UCSD-AML1 (cell line): Measurements from ENCODE around the gene LRP1B.
"Not testable (repeated sequence)": the region's sequence is repeated elsewhere in the genome, so short reads cannot be mapped to it uniquely, and the experiment has no call there.

ENCODE experiments used
- DNase-seq: peaks from one replicate; lab custom pipeline; 2025; ENCODE audit not compliant: unreplicated experiment; lab: John Stamatoyannopoulos, UW

Gene LRP1B

GRCh38 chr2:140506606-140507005 lies 1624.2 kb downstream of the LRP1B start:
- DNase-seq, result no peak

GRCh38 chr2:140504601-140505000 lies 1626.2 kb downstream of the LRP1B start:
- no peak for DNase-seq

- no peak for DNase-seq
Observed at GRCh38 chr2:140502951-140503630, 1627.7 kb downstream of the LRP1B start.

GRCh38 chr2:140498360-140498759 lies 1632.5 kb downstream of the LRP1B start:
- no peak for DNase-seq

- no peak for DNase-seq
Observed at GRCh38 chr2:140496714-140497113, 1634.1 kb downstream of the LRP1B start.

- no peak for DNase-seq
Observed at GRCh38 chr2:140491876-140492275, 1638.9 kb downstream of the LRP1B start.

GRCh38 chr2:140489193-140489592 lies 1641.6 kb downstream of the LRP1B start:
- DNase-seq, result no peak

- no peak for DNase-seq
Observed at GRCh38 chr2:140481136-140481535, 1649.7 kb downstream of the LRP1B start.

- no peak for DNase-seq
Observed at GRCh38 chr2:140473851-140474250, 1657.0 kb downstream of the LRP1B start.

- DNase-seq, result no peak
Observed at GRCh38 chr2:140472676-140473075, 1658.1 kb downstream of the LRP1B start.

GRCh38 chr2:140465301-140465700 lies 1665.5 kb downstream of the LRP1B start:
- DNase-seq, result no peak

- DNase-seq, result no peak
Observed at GRCh38 chr2:140462990-140463389, 1667.8 kb downstream of the LRP1B start.

GRCh38 chr2:140457483-140457882 lies 1673.3 kb downstream of the LRP1B start:
- DNase-seq, result no peak

GRCh38 chr2:140455315-140455714 lies 1675.5 kb downstream of the LRP1B start:
- no peak for DNase-seq

GRCh38 chr2:140454717-140455116 lies 1676.1 kb downstream of the LRP1B start:
- DNase-seq, result no peak

- no peak for DNase-seq
Observed at GRCh38 chr2:140451324-140451723, 1679.5 kb downstream of the LRP1B start.

GRCh38 chr2:140442319-140442718 lies 1688.5 kb downstream of the LRP1B start:
- DNase-seq, result no peak

GRCh38 chr2:140440815-140441214 lies 1690.0 kb downstream of the LRP1B start:
- DNase-seq, result no peak

- DNase-seq, result no peak
Observed at GRCh38 chr2:140436936-140437335, 1693.9 kb downstream of the LRP1B start.

- not testable (repeated sequence) for DNase-seq
Observed at GRCh38 chr2:140427033-140427432, 1703.8 kb downstream of the LRP1B start.

GRCh38 chr2:140424471-140424870 lies 1706.3 kb downstream of the LRP1B start:
- no peak for DNase-seq

GRCh38 chr2:140422759-140423158 lies 1708.1 kb downstream of the LRP1B start:
- DNase-seq, result no peak

- no peak for DNase-seq
Observed at GRCh38 chr2:140417504-140417903, 1713.3 kb downstream of the LRP1B start.
